ENCODE measurements around the gene WDR70. TPM values are rescaled to one million over a fixed set of nuclear protein-coding genes. Genes with fewer than 3 reads are reported as not detected.

Gene WDR70
- total RNA-seq, 2 donors from 2014 or later = 16.2 to 27.1 TPM

DNA sequence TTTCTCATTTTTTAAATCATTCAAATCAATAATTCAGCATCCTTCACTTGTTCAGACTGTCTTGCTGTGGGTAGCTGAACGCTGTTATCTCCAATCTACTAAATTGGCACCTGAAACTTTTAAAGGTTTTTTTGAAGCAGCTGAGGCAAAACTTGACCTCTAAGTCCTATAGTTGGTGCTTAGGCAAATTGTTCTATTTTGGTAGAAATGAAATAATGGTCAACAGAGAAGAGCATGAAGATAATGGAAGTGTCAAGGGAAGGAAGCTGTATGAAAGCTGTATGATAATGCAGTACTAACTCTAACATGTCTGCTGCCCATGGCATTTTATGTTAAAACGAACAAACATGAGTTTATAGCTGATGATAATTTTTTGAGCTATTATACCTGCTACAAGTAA is 322.8 kb downstream of the WDR70 start:
- no peaks in the 10 kb centered on the region for H3K4me1 ChIP-seq (replicated peaks)
- no peak overlapping the region for H3K27ac ChIP-seq
- H3K36me3 ChIP-seq = no peaks in the 10 kb centered on the region
- no peak for DNase-seq (ENCODE audit: low spot score)
- TF ChIP-seq, protein P1, sequence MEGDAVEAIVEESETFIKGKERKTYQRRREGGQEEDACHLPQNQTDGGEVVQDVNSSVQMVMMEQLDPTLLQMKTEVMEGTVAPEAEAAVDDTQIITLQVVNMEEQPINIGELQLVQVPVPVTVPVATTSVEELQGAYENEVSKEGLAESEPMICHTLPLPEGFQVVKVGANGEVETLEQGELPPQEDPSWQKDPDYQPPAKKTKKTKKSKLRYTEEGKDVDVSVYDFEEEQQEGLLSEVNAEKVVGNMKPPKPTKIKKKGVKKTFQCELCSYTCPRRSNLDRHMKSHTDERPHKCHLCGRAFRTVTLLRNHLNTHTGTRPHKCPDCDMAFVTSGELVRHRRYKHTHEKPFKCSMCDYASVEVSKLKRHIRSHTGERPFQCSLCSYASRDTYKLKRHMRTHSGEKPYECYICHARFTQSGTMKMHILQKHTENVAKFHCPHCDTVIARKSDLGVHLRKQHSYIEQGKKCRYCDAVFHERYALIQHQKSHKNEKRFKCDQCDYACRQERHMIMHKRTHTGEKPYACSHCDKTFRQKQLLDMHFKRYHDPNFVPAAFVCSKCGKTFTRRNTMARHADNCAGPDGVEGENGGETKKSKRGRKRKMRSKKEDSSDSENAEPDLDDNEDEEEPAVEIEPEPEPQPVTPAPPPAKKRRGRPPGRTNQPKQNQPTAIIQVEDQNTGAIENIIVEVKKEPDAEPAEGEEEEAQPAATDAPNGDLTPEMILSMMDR (IDR thresholded peaks at IDR 0.05) = no peak
- TF ChIP-seq POLR2A (IDR thresholded peaks at IDR 0.05) (no peak), POLR2AphosphoS5 (IDR thresholded peaks at IDR 0.05) (no peak)
- 48% methylated on average over 2 of the region's 2 CpGs for WGBS
- H3K27me3 ChIP-seq (replicated peaks; ENCODE audit: insufficient read depth) = no peaks in the 10 kb centered on the region
- no peaks in the 10 kb centered on the region for H3K9me3 ChIP-seq
- no peak overlapping the region for H3K4me3 ChIP-seq
- intact Hi-C loops (cut with DNase I) = no loop called here

GRCh38 chr5:37703841-37704241 is 324.7 kb downstream of the WDR70 start:
- Histone ChIP-seq H3K27ac (no peak overlapping the region), H3K27me3 (replicated peaks; ENCODE audit: insufficient read depth) (no peaks in the 10 kb centered on the region), H3K36me3 (no peaks in the 10 kb centered on the region), H3K4me1 (replicated peaks) (no peaks in the 10 kb centered on the region), H3K4me3 (no peak overlapping the region), H3K9me3 (no peaks in the 10 kb centered on the region)
- DNase-seq (ENCODE audit: low spot score) = no peak
- intact Hi-C loops (cut with DNase I) = no loop called here
- TF ChIP-seq, protein P1 (IDR thresholded peaks at IDR 0.05) = no peak
- TF ChIP-seq POLR2AphosphoS5 (IDR thresholded peaks at IDR 0.05) = no peak
- no peak for TF ChIP-seq POLR2A (IDR thresholded peaks at IDR 0.05)
- WGBS = 58% methylated on average over 4 of the region's 4 CpGs

- TF ChIP-seq, protein P1 (IDR thresholded peaks at IDR 0.05) = no peak
- TF ChIP-seq POLR2AphosphoS5 (IDR thresholded peaks at IDR 0.05) (no peak), POLR2A (IDR thresholded peaks at IDR 0.05) (no peak)
- H3K27ac ChIP-seq = no peak overlapping the region
- no peaks in the 10 kb centered on the region for H3K27me3 ChIP-seq (replicated peaks; ENCODE audit: insufficient read depth)
- WGBS = 66% methylated on average over 5 of the region's 5 CpGs
- H3K36me3 ChIP-seq = no peaks in the 10 kb centered on the region
- intact Hi-C loops (cut with DNase I) = no loop called here
- no peak overlapping the region for H3K4me3 ChIP-seq
- DNase-seq (ENCODE audit: low spot score) = no peak
- H3K9me3 ChIP-seq = no peaks in the 10 kb centered on the region
- no peaks in the 10 kb centered on the region for H3K4me1 ChIP-seq (replicated peaks)
Measured at GRCh38 chr5:37704406-37704805, 325.3 kb downstream of the WDR70 start.

DNA sequence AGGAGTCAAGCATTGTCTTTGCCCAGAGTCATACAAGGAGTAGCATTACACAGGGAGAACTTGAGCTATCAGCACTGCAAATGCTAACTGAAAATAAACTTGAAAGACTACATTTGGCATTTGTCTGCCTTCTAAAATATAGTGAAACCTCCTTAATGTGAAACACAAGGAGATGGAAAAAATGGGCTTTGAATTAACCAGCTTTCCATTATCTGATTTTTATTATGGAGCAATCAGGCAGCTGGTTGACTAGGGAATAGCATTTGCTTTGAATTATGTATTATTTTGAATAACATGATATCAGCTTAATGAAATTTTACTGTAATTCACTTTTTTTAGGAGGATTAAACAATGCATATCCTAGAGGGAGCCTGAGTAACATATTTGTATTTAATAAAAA is 329.9 kb downstream of the WDR70 start:
- intact Hi-C loops (cut with DNase I) = no loop called here
- no peaks in the 10 kb centered on the region for H3K9me3 ChIP-seq
- no peaks in the 10 kb centered on the region for H3K36me3 ChIP-seq
- TF ChIP-seq POLR2AphosphoS5 (IDR thresholded peaks at IDR 0.05) (no peak), POLR2A (IDR thresholded peaks at IDR 0.05) (no peak)
- TF ChIP-seq, protein P1 (IDR thresholded peaks at IDR 0.05) = no peak
- H3K27me3 ChIP-seq (replicated peaks; ENCODE audit: insufficient read depth) = no peaks in the 10 kb centered on the region
- DNase-seq (ENCODE audit: low spot score) = no peak
- no peaks in the 10 kb centered on the region for H3K4me1 ChIP-seq (replicated peaks)
- H3K4me3 ChIP-seq = no peak overlapping the region
- H3K27ac ChIP-seq = no peak overlapping the region

DNA sequence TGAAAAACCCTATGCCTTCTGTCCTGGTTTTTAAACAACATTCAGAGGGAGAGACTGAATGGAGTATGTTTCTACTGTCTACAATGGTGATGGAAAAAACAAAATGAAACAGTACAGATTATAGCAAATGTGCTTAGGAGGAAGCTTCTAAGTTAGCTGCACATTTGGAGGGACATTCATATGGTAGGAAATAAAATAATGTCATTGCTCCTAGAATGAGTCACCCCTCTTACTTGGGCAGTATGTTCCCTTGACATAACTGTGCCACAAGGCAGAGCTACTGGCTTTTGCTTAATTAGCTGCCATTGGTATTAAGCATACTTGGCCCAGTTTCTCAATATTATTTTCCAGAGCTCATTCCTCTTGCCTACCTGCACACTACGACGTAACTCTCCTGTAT is 331.8 kb downstream of the WDR70 start:
- TF ChIP-seq POLR2A (IDR thresholded peaks at IDR 0.05) (no peak), POLR2AphosphoS5 (IDR thresholded peaks at IDR 0.05) (no peak)
- TF ChIP-seq, protein P1 (IDR thresholded peaks at IDR 0.05) = no peak
- Histone ChIP-seq H3K36me3 (no peaks in the 10 kb centered on the region), H3K4me3 (no peak overlapping the region), H3K4me1 (replicated peaks) (no peaks in the 10 kb centered on the region), H3K27ac (no peak overlapping the region), H3K9me3 (no peaks in the 10 kb centered on the region), H3K27me3 (replicated peaks; ENCODE audit: insufficient read depth) (no peaks in the 10 kb centered on the region)
- 85% methylated on average over 2 of the region's 2 CpGs for WGBS
- no peak for DNase-seq (ENCODE audit: low spot score)
- intact Hi-C loops (cut with DNase I) = no loop called here

All from prostate gland (tissue), 2 donors.